Measurements from ENCODE around the gene SMAD4.

Gene SMAD4

DNA sequence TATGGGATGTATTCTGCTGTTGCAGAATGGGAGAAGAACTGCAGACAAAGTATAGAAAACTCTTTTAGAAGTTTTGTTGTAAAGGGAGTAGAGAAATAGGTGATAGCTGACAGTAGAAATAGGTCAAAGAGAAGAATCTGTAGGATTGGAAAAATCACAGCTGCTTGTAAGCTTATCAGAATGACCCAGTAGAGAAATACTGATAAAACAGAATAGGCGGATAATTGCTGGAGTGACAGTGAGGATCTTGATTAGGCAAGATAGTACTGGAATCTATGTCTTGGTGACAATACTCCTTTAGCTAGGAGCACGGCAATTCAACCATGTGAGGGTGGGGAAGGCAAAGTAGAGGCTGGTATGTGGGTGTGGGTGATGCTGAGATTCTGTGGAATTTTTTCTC is 4.5 kb upstream of the SMAD4 start:
- DNase-seq, result no peak

DNA sequence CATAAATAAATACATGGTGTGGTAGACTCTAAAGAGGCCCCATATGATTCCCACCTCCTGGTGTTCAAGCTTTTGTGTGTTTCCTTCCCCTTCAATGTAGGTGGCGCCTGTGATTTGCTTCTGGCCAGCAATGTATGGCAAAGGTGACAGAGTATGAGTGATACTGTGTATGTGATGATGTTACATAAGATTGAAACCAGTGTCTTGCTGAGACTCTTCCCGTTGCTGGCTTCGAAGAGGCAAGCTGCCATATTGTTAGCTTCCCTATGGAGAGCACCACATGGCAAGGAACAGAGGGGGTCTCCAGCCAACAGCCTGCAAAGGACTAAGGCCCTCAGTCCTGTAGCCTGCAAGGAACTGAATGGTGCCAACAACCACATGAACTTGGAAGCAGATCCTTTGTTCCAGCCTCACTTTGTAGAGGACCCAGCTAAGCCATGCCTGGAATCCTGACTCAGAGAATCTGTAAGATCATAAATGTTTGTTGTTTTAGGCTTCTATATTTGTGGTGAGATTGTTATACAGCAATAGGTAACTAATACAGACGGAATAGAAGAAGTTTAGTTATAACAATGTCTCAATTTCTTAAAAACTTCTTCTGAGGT is 1.7 kb upstream of the SMAD4 start:
- DNase-seq, result no peak

DNA sequence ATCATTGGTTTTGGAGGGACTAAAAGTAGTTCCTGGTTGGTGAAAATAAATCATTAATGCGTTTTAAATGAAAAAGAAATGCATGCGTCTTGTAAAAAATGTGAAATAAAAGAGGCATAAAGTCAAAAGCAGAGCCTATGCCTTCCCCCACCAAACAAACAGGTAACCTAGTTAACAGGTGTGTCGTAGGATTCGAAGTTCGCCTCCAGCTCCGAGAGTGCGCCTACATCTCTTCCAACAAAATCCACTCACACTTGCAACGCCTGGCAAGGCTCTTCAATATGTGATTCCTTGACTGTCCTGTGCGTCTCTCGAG is 677 bp upstream of the SMAD4 start:
- DNase-seq, result no peak

DNA sequence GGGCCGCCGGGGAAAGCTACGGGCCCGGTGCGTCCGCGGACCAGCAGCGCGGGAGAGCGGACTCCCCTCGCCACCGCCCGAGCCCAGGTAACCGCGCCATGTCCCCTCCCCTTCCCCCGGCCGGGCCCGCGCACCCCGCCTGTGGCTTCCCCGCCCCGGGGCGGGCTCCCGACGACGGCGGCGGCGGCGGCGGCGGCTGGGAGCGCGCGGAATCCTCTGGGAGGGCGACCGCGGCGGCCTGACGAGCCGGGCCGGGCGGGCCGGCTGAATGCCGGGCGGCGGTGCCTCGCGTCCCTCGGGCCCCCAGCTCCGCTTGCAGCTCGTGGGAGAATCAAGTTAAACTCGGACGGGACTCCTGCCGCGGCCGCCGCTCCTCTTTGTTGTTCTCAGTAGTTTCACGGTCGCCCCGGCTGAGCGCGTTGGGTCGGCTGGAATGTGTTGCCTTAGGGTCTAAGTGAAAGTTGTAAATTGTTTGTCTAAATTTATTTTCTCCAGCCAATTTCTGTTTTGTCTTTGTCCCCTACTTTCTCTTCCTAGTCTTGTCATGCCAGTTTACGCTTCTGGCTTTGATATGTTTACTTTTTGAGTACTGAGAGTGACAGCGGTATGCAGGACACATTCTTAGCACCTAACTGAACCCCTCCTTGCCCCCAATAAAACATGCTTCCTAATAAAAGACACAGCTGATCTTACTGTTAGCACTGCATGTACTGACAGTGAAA is 685 bp downstream of the SMAD4 start:
- DNase-seq, result peak; percentile 45

DNA sequence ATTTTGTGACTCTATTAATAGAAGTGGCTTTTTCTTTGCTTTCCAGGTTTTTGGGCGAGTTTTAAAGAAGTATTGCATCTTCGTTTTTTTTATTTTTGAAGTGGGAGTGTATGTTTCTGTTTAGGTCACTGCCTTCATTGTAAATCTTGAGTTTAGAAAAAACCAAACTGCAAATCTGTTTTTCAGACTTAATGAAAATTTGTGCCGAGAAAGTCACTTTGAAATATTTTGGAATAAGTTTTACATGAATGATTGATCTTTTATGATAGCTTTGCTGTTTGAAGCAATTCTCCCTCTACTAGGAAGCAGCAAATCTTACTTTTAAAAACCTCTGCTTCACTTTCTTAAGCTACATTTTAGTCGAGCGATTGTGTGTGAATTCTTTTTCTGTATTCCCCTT is 2.2 kb downstream of the SMAD4 start:
- DNase-seq, result no peak

DNA sequence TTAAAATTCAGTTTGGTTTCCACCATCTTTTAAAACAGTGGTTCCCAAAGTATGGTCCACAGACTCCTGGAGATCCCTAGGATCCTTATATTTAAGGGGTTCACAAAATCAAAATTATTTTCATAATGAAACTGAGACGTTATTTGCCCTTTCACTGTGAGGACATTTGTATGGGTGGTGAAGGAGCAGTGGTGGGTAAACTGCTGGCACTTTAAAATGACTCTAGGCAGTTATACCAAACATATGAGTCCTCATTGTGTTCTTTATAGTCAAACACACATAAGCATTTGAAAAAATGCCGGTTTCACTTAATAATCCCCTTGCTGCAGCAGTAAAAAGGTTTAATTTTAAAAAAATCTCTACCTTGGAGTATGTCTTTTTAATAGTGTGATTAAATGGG is 7.2 kb downstream of the SMAD4 start:
- DNase-seq, result no peak

DNA sequence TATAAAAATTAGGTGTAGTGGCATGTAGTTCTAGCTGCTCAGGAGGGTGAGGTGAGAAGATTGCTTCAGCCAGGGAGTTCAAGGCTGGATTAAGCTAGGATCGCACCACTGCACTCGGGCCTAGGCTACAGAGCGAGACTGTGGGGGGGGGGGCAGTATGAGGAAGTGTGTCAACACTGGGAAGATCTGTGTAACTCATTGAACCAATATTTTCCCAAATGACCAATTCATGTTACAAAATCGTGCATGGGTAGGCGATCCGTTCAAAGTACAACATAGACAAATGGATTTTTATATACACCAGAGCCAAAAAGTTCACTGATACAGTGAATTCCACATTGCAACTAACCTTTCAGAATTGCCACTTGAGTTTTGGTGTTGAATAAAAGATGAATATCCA is 8.1 kb downstream of the SMAD4 start:
- no peak for DNase-seq

DNA sequence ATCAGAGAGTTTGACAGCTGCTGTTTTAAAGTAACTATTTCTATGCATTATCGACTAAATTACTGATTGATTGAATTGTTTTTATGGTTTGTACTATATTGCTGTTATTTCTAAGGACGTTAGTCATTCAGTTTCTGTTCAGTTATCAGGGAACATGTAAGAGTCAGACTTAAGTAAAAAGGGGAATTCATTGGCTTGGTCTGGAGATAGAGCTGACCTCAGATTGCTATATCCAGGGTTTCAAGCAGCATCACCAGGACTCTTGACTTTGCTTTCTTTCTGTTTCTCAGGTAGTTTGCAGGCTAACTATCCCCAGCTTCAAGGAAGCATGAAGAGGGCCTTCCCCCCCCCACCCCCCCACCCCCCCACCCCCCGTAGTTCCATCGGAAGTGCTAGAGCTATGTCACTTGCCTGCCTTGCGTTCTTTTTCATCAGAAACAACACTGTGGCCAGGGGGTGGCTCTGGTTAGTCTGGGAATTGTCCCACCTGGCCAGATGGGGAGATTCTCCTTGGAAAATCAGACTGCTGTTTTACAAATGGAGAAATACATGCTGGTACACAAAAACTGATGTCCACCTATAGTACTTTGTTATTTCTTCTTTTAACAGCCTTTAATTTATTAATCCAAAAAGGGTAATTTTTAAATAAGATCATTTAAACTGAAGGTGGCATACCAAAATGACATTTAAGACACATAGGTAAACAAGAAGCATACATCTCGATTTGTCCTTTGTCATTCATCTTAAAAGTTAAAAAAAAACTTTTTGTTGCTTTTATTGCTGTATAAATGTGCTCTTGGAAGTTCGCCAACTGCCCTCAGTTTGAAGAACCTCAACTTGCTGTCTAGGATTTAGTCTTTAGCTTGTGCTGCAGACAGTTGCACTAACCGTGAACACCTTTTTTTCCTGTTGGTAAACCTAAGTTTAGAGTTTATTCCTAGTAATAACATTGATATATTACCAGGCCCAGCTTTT is 9.4 kb downstream of the SMAD4 start:
- DNase-seq, result no peak

DNA sequence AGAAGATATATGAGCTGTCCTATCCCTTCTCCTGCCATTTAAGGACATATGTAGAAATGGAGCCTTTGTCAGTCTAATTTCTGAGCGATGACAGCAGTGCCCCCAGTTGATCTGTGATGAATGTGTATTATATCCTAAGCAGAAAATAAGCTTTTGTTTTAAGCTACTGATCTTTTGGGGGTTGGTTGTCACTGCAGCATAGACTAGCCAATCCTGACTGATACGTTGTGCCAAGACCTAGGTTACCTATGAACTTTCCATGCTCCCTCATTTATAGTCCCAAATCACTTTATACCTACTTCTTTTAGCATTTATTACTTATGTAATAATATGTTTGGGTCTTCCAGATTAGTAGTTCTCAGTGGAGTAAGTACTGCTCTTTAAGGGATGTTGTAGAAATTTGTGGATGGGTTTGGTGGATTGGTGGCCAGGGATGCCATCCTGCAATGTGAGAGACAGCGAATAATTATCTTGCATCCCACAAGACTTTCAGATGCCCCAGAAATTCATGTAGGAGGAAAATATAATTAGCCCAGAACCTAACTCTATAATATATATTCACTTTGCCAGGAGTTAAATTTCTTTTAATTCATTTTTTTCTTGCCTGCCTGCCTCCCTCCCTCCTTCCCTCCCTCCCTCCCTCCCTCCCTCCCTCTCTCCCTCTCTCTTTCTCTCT is 11.8 kb downstream of the SMAD4 start:
- DNase-seq, result no peak

DNA sequence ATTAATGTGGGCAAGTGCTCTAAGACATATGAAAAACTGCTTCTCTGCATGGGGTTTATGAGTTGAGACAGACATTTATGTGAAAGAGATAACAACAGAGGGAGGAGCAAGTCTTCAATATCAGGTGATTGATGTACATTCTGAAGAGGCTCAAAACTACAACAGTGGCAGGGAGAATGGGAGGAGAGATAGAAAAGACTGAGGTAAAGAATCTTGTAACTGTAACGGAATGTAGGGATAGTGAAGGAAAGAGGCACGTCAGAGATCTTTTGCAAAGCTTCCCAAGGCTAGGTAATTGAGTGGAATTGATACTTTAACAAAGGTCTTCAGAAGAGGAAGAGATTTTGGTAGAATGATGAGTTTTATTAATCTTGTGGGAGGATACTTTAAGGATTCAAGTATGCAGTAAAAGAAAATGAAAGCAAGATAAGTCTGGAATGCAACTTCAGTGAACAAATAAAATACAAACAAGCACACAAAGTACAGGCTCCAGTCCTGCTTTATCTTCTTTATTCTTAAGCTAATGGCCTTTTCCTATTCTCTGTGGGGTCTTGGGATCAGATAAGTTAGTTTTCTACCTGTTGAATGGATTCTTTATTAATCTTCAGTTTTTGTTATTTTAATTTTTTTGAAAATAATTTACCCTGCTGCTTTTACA is 15.0 kb downstream of the SMAD4 start:
- no peak for DNase-seq

DNA sequence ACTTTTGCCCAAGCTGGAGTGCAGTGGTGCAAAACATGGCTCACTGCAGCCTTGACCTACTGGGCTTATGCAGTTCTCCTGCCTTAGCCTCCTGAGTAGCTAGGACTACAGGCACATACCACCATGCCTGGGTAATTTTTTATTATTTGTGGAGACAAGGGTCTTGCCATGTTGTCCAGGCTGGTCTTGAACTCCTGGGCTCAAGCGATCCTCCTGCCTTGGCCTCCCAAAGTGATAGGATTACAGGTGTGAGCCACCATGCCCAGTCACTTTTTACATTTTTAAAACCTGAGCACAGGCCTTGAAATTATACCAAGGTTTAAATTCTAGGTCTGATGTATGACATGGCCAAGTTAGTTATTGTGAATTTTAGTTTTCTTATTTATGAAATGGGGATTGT is 18.2 kb downstream of the SMAD4 start:
- DNase-seq, result no peak

DNA sequence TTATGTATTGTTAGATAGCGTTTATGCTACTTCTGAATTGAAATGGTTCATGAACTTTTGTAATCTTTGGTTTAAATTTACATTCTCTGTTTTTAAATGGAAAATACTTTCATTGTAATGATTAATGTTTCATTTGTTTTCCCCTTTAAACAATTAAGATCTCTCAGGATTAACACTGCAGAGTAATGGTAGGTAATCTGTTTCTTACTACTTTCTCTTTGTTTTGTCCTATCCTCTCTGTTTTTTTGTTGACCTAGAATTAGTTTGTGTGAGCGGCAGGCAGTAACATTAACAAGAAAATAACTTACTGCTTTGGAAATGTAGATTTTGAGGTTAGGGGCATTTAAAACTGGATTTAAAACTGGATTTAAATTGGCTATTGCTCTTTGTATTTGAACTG is 19.1 kb downstream of the SMAD4 start:
- DNase-seq, result no peak

DNA sequence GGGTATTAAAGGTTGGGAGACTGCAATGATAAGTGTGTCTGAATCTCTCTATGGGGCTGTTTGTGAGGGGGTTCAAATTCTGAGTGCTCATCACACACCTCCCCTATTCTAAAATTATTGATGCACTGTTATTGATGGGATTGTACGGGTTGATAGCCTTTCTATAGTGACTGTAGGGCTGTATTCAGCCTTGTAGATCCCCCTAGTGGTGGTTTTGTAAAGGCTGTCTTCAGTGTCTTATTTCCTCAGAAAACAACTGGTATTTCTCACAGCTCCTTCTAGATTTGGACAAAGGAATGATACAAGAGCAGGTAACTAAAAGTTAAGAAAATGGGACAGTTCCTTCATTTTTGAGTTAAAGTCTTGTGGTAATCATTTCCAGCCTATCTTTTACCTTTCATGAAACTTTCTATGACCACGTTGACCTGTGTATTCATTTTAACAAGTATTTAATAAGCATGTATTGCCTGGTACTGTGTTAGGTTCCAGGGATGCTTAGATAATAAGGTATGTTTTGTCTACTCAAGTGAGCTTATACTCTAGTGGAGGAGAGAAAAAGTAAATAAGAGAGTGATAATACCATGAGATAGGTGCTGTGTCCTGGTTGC is 21.2 kb downstream of the SMAD4 start:
- DNase-seq, result no peak

DNA sequence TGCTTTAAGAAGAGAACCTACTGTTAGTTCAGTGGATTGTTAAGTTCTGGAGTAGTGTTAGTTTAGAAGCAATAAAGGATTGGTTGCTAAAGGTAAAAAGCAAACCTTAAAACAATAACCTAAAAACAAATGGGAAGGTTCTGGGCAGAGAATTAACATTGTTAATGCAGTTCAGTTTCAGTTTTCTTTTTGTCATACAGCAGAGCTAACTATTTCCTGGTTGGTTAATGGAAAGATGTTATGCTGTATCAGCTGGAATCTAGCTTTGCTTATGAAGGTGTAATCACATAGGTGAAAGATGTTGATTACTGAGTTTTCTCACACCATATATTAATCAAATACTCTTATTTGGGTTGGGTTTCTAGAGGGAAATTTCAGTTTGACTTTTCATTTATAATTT is 23.8 kb downstream of the SMAD4 start:
- DNase-seq, result no peak

DNA sequence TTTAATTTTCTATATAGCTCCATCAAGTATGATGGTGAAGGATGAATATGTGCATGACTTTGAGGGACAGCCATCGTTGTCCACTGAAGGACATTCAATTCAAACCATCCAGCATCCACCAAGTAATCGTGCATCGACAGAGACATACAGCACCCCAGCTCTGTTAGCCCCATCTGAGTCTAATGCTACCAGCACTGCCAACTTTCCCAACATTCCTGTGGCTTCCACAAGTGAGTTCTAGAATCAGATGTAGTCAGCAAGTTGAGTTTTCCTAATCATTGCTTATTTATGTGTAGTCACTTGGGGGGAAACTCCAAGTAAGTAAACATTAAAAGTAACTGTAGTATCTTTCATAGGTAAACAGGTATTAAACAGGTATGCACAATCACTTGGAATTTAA is 24.8 kb downstream of the SMAD4 start:
- no peak for DNase-seq

DNA sequence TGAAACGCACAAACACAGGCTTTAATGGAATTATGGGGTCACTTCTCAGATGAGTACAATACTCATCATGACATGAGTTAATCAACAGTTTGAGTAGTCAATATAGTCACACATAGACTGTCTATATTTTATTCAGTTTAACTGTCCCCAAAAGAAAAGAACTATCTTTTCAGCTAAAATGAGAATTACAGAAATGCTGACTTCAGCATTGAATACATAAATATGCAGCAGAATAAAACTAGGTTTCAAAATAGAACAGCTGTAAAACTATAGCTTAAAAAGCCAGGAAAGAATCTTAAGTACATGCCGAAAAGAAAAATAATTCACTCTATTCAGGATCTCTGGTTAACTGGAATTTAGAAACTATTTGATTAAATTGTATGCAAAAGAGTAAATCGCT is 30.0 kb downstream of the SMAD4 start:
- DNase-seq, result no peak

DNA sequence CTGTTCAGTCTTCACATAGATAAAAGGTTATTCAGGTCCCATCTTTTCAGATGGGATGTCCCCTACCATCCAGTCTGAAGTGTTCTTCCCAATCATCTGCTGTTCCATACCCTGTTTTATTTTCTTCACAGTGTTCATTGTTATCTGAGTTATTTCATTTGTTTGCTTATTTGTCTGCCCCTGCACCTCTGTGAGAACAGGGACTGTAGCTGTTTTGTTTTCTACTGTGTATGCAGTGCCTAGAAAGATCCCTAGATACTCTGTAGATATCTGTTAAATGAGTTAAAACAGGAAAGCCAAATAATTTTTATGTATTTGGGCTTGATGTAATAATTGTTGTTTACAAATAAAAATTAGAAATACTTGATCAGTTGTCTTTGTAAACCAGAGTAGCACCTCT is 34.2 kb downstream of the SMAD4 start:
- no peak for DNase-seq

DNA sequence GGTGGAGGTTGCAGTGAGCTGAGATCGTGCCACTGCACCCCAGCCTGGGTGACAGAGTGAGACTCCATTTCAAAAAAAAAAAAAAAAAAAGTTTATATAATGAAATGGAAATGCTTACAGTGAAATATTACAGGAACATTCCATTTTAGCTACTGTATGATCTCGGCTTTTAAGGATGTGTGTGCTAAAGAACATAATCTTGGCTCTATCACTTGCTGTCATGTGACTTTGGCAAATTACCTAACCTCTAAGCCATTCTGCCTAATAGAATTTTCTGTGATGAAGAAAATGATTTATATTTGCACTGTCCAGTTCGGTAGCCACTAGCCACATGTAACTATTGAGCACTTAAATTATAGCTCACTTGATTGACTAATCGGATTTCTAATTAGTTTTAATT is 36.3 kb downstream of the SMAD4 start:
- no peak for DNase-seq

DNA sequence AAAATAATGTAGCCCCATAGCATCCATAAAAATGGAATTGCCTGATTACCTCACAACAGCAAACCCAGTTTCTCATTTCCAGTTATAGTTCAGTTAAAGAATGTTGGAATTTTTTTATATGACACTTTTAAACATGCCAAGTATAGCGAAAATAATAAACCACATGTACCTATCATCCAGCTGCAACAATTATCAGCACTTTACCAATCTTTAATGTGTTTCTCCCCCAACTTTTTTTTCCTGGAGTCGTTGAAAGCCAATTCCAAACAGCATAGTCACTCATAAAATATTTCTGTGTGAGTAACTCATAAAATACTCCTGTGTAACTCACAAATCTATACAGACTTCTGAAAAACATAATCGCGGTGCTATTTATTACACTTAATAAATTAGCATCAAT is 38.1 kb downstream of the SMAD4 start:
- DNase-seq, result no peak

DNA sequence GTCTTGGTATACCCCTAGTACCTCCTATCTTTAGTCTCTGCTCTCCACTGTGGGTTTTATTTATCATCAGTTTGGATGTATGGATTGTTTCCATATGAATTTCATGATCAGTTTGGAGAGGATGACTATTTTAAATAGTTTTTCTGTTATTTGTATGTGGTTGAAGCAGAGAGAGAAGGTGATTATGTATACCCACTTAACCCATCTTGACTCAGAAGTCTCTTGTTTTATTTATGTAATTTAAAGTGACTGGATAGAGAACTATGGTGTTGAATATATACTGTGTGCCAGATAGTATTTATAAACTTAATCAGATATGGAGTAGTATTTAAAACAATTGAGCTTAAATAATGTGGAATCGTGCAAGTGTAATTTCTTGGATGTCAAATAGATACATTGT is 39.9 kb downstream of the SMAD4 start:
- DNase-seq, result no peak

DNA sequence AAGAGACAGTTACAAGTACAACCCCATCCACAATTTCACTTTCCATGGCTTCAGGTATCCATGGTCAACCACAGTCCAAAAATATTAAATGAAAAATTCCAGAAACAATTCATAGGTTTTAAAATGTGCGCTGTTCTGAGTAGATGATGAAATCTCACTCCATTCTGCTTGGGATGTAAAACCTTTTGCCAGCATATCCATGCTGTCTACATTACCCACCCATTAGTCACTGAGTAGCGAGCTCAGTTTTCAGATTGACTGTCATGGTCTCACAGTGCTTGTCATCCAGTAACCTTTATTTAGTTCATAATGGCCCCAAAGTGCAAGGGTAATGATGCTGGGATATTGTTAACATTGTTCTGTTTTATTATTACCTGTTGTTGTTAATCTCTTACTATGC is 40.5 kb downstream of the SMAD4 start:
- no peak for DNase-seq

DNA sequence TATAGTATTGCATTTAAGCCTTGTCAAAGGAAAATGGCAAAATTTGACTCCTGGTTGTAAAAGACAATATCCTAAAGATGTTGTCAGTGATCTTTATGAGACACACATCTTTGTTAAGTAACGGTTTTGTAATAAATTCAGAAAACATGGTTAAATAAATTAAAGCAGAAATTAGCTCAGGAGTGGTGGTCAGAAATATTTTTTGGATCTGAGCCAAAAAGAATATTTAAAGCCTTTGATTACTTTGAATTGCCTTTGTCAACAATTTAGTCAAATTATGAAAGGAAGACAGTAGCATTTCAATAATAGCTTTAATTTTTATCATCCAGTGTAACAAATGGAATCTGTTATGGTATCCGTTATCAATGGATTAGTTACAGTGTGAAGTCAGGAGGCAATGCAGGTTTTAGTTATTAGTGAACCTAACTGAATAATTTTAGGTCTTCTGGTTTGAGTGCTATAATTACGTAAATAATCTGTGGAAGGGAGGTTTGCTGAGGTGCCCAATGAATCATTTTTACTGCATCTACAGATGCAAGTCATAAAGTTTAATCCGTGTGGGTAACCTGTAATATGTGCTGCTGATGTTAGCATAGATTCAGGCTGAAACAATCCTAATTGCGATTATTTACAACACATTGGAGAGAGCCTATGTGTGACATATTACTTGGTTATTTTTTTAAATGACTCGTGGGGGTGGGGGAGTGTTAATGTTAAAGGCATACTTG is 42.7 kb downstream of the SMAD4 start:
- no peak for DNase-seq

Measured in effector CD8-positive, alpha-beta T cell (primary cell).